Mesendoderm (in vitro differentiated cells): ENCODE measurements around the gene CRTC3.

ENCODE experiments used
- DNase-seq: peaks from one replicate; pipeline ENCODE4 v3.0.0; 2013
- H2AK5ac ChIP-seq: 2 replicates; pipeline ENCODE4 v1.6.1; 2013; ENCODE audit warnings: low read length, inconsistent platforms
- H2BK120ac ChIP-seq: 2 replicates; pipeline ENCODE4 v1.6.1; 2013; ENCODE audit warnings: low read depth, mild to moderate bottlenecking, low read length, moderate library complexity, mixed read lengths
- H2BK15ac ChIP-seq: replicated peaks from 2 replicates; pipeline ENCODE4 v1.6.1; 2013; ENCODE audit warnings: low read depth, mild to moderate bottlenecking, moderate library complexity
- H2BK5ac ChIP-seq: 2 replicates; pipeline ENCODE4 v1.6.1; 2013; ENCODE audit warnings: low read length, inconsistent platforms
- H3K18ac ChIP-seq: 2 replicates; pipeline ENCODE4 v1.6.1; 2013; ENCODE audit warnings: mild to moderate bottlenecking, low read length, mixed read lengths
- H3K23ac ChIP-seq: one replicate; pipeline ENCODE4 v1.6.1; 2013; ENCODE audit warnings: low read length
- H3K27ac ChIP-seq: 2 replicates; pipeline ENCODE4 v1.5.1; 2013; ENCODE audit warnings: low read depth, mild to moderate bottlenecking, inconsistent platforms, low read length, moderate library complexity
- H3K27me3 ChIP-seq: 2 replicates; pipeline ENCODE4 v1.6.1; 2013; ENCODE audit warnings: low read length, control low read depth, mild to moderate bottlenecking, inconsistent platforms; ENCODE audit not compliant: insufficient read depth, poor library complexity
- H3K36me3 ChIP-seq: 2 replicates; pipeline ENCODE4 v1.6.1; 2013; ENCODE audit warnings: low read length, inconsistent platforms; ENCODE audit not compliant: control insufficient read depth, insufficient read depth
- H3K4ac ChIP-seq: one replicate; pipeline ENCODE4 v1.6.1; 2013; ENCODE audit warnings: low read depth, mild to moderate bottlenecking, low read length, moderate library complexity
- H3K4me1 ChIP-seq: 2 replicates; pipeline ENCODE4 v1.6.1; 2013; ENCODE audit warnings: low read depth, low read length, inconsistent platforms; ENCODE audit not compliant: control insufficient read depth
- H3K4me2 ChIP-seq: 2 replicates; pipeline ENCODE4 v1.6.1; 2013; ENCODE audit warnings: low read length
- H3K4me3 ChIP-seq: 2 replicates; pipeline ENCODE4 v1.5.1; 2013; ENCODE audit warnings: mild to moderate bottlenecking, low read length
- H3K56ac ChIP-seq: one replicate; pipeline ENCODE4 v1.6.1; 2013; ENCODE audit warnings: low read length
- H3K79me1 ChIP-seq: 2 replicates; pipeline ENCODE4 v1.6.1; 2013; ENCODE audit warnings: low read length, inconsistent platforms
- H3K79me2 ChIP-seq: 2 replicates; pipeline ENCODE4 v1.6.1; 2013; ENCODE audit warnings: mild to moderate bottlenecking, low read length; ENCODE audit not compliant: control insufficient read depth, insufficient read depth
- H3K9ac ChIP-seq: 2 replicates; pipeline ENCODE4 v1.6.1; 2013; ENCODE audit warnings: low read length, inconsistent platforms
- H4K5ac ChIP-seq: one replicate; pipeline ENCODE4 v1.6.1; 2013; ENCODE audit warnings: low read length
- H4K8ac ChIP-seq: one replicate; pipeline ENCODE4 v1.6.1; 2013; ENCODE audit warnings: low read depth, mild to moderate bottlenecking, control low read depth, low read length, moderate library complexity
- WGBS: extraction: QIAGEN DNeasy Blood & Tissue Kit; methylation state at CpG from one replicate; pipeline ENCODE4 v1.1.7; 2013; ENCODE audit warnings: low lambda C conversion rate, missing lambda C conversion rate; ENCODE audit not compliant: insufficient coverage; ENCODE audit errors: extremely low coverage; 5-methylcytosine and 5-hydroxymethylcytosine counted together

CRTC3 gene

GRCh38 chr15:90582553-90582952, 52.8 kb downstream of the CRTC3 start:
- DNase-seq: no peak
- H3K27ac ChIP-seq: no peak overlapping the region

GRCh38 chr15:90583471-90584252, 53.9 kb downstream of the CRTC3 start:
- Histone ChIP-seq H3K79me1 (no peaks in the 10 kb centered on the region), H3K27me3 (no peaks in the 10 kb centered on the region), H3K4ac (no peak overlapping the region), H3K18ac (no peak overlapping the region), H3K4me1 (no peaks in the 10 kb centered on the region), H3K27ac (no peak overlapping the region), H2BK5ac (no peak overlapping the region), H4K5ac (no peak overlapping the region), H3K4me3 (no peak overlapping the region), H3K4me2 (no peak overlapping the region), H3K9ac (no peak overlapping the region), H3K56ac (no peak overlapping the region), H4K8ac (no peak overlapping the region), H3K23ac (no peak overlapping the region), H3K79me2 (no peaks in the 10 kb centered on the region), H3K36me3 (no peaks in the 10 kb centered on the region), H2BK15ac (no peak overlapping the region), H2BK120ac (no peak overlapping the region), H2AK5ac (no peak overlapping the region)
- no CpG with 5 or more reads among the region's 5 CpGs for WGBS
- DNase-seq: no peak

More at GRCh38 chr15:90582553-90582952, 52.8 kb downstream of the CRTC3 start:
- Histone ChIP-seq H3K4me2 (no peak overlapping the region), H3K4me3 (no peak overlapping the region), H4K8ac (no peak overlapping the region), H2BK120ac (no peak overlapping the region), H2BK15ac (no peak overlapping the region), H3K23ac (no peak overlapping the region), H3K79me1 (no peaks in the 10 kb centered on the region), H3K36me3 (no peaks in the 10 kb centered on the region), H3K27me3 (no peaks in the 10 kb centered on the region), H2BK5ac (no peak overlapping the region), H3K18ac (no peak overlapping the region), H3K4ac (no peak overlapping the region), H3K56ac (no peak overlapping the region), H2AK5ac (no peak overlapping the region), H3K4me1 (no peaks in the 10 kb centered on the region), H3K79me2 (no peaks in the 10 kb centered on the region), H3K9ac (no peak overlapping the region), H4K5ac (no peak overlapping the region)
- WGBS: no CpG with 5 or more reads among the region's 2 CpGs

- H3K36me3 ChIP-seq: no peaks in the 10 kb centered on the region
- no peak overlapping the region for H3K4ac ChIP-seq
- H2BK15ac ChIP-seq: no peak overlapping the region
- H3K79me1 ChIP-seq: no peaks in the 10 kb centered on the region
- H2BK5ac ChIP-seq: no peak overlapping the region
- H3K23ac ChIP-seq: no peak overlapping the region
- H3K27ac ChIP-seq: no peak overlapping the region
- no peaks in the 10 kb centered on the region for H3K4me1 ChIP-seq
- no peak overlapping the region for H3K56ac ChIP-seq
- H3K9ac ChIP-seq: no peak overlapping the region
- no peak overlapping the region for H4K5ac ChIP-seq
- no peak overlapping the region for H3K4me2 ChIP-seq
- H4K8ac ChIP-seq: no peak overlapping the region
- H3K18ac ChIP-seq: no peak overlapping the region
- no CpG with 5 or more reads among the region's 6 CpGs for WGBS
- no peak overlapping the region for H3K4me3 ChIP-seq
- no peak overlapping the region for H2BK120ac ChIP-seq
- H3K27me3 ChIP-seq: no peaks in the 10 kb centered on the region
- no peaks in the 10 kb centered on the region for H3K79me2 ChIP-seq
- no peak for DNase-seq
- no peak overlapping the region for H2AK5ac ChIP-seq
Observed at GRCh38 chr15:90584841-90585240, 55.1 kb downstream of the CRTC3 start.

- H2BK120ac ChIP-seq: no peak overlapping the region
- no peak overlapping the region for H4K8ac ChIP-seq
- no peak overlapping the region for H3K4me3 ChIP-seq
Observed at GRCh38 chr15:90585863-90586262, 56.1 kb downstream of the CRTC3 start.

GRCh38 chr15:90586948-90587347, 57.2 kb downstream of the CRTC3 start:
- no peak overlapping the region for H3K9ac ChIP-seq
- H3K27ac ChIP-seq: no peak overlapping the region
- no peak for DNase-seq
- no peaks in the 10 kb centered on the region for H3K27me3 ChIP-seq
- H2BK120ac ChIP-seq: no peak overlapping the region
- H2BK15ac ChIP-seq: no peak overlapping the region
- no CpG with 5 or more reads among the region's 5 CpGs for WGBS
- H3K79me2 ChIP-seq: no peaks in the 10 kb centered on the region
- no peak overlapping the region for H3K23ac ChIP-seq
- H3K4ac ChIP-seq: no peak overlapping the region
- no peak overlapping the region for H3K56ac ChIP-seq
- H3K4me2 ChIP-seq: no peak overlapping the region
- H4K8ac ChIP-seq: no peak overlapping the region
- no peak overlapping the region for H2BK5ac ChIP-seq
- H3K36me3 ChIP-seq: no peaks in the 10 kb centered on the region
- no peak overlapping the region for H2AK5ac ChIP-seq
- no peak overlapping the region for H3K4me3 ChIP-seq
- H3K18ac ChIP-seq: no peak overlapping the region
- H4K5ac ChIP-seq: no peak overlapping the region
- H3K79me1 ChIP-seq: no peaks in the 10 kb centered on the region
- no peaks in the 10 kb centered on the region for H3K4me1 ChIP-seq

More at GRCh38 chr15:90585863-90586262, 56.1 kb downstream of the CRTC3 start:
- no peak overlapping the region for H2BK15ac ChIP-seq
- no CpG with 5 or more reads among the region's 4 CpGs for WGBS
- H3K79me2 ChIP-seq: no peaks in the 10 kb centered on the region
- DNase-seq: no peak
- H2AK5ac ChIP-seq: no peak overlapping the region
- H4K5ac ChIP-seq: no peak overlapping the region
- H3K4me1 ChIP-seq: no peaks in the 10 kb centered on the region
- no peaks in the 10 kb centered on the region for H3K79me1 ChIP-seq
- no peaks in the 10 kb centered on the region for H3K36me3 ChIP-seq
- no peak overlapping the region for H3K23ac ChIP-seq
- H2BK5ac ChIP-seq: no peak overlapping the region
- no peak overlapping the region for H3K27ac ChIP-seq
- no peak overlapping the region for H3K4me2 ChIP-seq
- no peak overlapping the region for H3K56ac ChIP-seq
- no peak overlapping the region for H3K18ac ChIP-seq
- H3K4ac ChIP-seq: no peak overlapping the region
- H3K9ac ChIP-seq: no peak overlapping the region
- no peaks in the 10 kb centered on the region for H3K27me3 ChIP-seq

- Histone ChIP-seq H3K4me1 (no peaks in the 10 kb centered on the region), H3K9ac (no peak overlapping the region), H4K5ac (no peak overlapping the region), H3K56ac (no peak overlapping the region), H3K18ac (no peak overlapping the region), H3K27me3 (no peaks in the 10 kb centered on the region), H3K23ac (no peak overlapping the region), H3K4ac (no peak overlapping the region), H2BK120ac (no peak overlapping the region), H3K4me3 (no peak overlapping the region), H3K79me2 (no peaks in the 10 kb centered on the region), H3K79me1 (no peaks in the 10 kb centered on the region), H3K4me2 (no peak overlapping the region), H2AK5ac (no peak overlapping the region), H4K8ac (no peak overlapping the region), H2BK5ac (no peak overlapping the region), H2BK15ac (no peak overlapping the region), H3K27ac (no peak overlapping the region), H3K36me3 (no peaks in the 10 kb centered on the region)
- DNase-seq: peak; percentile 14
- WGBS: no CpG with 5 or more reads among the region's 5 CpGs
Observed at GRCh38 chr15:90588427-90588826, 58.7 kb downstream of the CRTC3 start.
